ENCODE data around the gene TBXA2R. TPM values are rescaled to one million over a fixed set of nuclear protein-coding genes. Genes with fewer than 3 reads are reported as not detected.
A peak's percentile ranks its signal among the peaks of the same experiment; 100 is the strongest.
"Not testable (repeated sequence)": the region's sequence is repeated elsewhere in the genome, so short reads cannot be mapped to it uniquely, and the experiment has no call there.

TBXA2R gene
- total RNA-seq, 4 donors from 2014 or later: 0.20 to 4.2 (median 0.90) TPM

DNA sequence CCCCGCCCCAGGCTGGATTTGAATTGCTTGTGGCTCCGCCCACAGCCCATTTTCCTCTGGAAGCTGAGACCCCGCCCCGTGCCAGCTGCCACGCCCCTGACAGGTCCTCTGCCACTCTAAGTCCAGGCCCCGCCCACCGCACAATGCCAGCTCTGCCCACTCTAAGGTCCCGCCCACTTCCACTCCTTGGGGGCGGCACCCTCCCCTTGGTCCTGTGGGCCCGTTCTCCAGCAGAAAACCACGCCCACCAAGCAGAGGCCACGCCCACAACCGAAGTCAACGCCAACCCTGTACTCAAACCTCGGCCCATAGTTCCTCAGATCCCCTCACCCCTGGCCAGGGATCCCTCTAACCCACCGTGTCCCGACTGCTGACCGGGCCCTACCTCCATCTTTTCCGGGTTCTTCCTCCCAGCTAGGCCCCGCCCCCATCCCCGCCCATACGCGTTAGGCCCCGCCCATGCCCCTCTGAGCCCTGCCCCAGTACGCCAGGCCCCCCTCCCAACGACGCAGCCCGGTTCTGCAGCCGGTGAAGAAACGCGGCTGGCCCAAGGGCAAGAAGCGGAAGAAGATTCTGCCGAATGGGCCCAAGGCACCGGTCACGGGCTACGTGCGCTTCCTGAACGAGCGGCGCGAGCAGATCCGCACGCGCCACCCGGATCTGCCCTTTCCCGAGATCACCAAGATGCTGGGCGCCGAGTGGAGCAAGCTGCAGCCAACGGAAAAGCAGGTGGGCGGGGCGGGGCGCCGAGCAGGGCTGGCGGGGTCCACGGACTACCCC is 32.6 kb downstream of the TBXA2R start:
- H3K4me3 ChIP-seq (ENCODE audit: low read depth, poor library complexity, severe bottlenecking): no peak overlapping the region
- WGBS, 2 donors: 55 to 63% methylated on average over 54 to 55 of the region's 55 CpGs
- no peak for TF ChIP-seq POLR2A (IDR thresholded peaks at IDR 0.05)
- TF ChIP-seq, protein P1, sequence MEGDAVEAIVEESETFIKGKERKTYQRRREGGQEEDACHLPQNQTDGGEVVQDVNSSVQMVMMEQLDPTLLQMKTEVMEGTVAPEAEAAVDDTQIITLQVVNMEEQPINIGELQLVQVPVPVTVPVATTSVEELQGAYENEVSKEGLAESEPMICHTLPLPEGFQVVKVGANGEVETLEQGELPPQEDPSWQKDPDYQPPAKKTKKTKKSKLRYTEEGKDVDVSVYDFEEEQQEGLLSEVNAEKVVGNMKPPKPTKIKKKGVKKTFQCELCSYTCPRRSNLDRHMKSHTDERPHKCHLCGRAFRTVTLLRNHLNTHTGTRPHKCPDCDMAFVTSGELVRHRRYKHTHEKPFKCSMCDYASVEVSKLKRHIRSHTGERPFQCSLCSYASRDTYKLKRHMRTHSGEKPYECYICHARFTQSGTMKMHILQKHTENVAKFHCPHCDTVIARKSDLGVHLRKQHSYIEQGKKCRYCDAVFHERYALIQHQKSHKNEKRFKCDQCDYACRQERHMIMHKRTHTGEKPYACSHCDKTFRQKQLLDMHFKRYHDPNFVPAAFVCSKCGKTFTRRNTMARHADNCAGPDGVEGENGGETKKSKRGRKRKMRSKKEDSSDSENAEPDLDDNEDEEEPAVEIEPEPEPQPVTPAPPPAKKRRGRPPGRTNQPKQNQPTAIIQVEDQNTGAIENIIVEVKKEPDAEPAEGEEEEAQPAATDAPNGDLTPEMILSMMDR (IDR thresholded peaks at IDR 0.05): no peak
- intact Hi-C loops (cut with DNase I; ENCODE audit: low total_unique reads): no loop called here
- peak; percentile 89 to 96 for DNase-seq (ENCODE audit: low spot score in 2 of 2)

DNA sequence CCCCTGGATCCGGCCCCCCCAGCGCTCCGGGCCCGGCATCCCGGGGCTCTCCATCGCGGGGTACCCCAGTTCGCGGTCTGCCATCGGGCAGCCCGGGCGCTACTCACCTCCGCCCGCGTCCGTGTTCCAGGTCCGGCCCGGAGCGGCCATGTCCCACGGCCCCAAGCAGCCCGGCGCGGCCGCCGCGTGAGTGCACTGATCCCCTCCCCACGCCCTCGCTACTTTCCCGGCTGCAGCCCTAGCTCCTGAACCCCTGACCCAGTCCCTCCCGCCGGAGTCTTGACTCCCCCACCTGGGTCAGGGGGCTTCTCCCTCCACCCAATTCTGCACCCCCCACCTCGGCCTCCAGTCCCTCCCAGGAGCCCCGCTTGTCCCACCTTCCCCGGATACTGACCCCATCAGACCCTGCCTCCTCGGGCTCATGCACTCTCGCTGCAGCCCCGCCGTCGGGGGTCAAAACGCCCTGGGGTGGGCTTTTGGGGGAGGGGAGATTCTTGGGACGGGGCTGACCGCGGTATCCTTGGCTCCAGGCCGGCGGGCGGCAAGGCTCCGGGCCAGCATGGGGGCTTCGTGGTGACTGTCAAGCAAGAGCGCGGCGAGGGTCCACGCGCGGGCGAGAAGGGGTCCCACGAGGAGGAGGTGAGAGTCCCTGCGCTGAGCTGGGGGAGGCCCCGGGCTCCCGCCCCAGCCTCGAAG is 33.4 kb downstream of the TBXA2R start:
- WGBS, 2 donors: 1% methylated on average over 35 to 38 of the region's 60 CpGs
- peak overlapping the region; percentile 84 for H3K4me3 ChIP-seq (ENCODE audit: low read depth, poor library complexity, severe bottlenecking)
- no peak for DNase-seq (ENCODE audit: low spot score in 2 of 2)
- intact Hi-C loops (cut with DNase I; ENCODE audit: low total_unique reads): no loop called here
- TF ChIP-seq, protein P1 (IDR thresholded peaks at IDR 0.05): no peak
- no peak for TF ChIP-seq POLR2A (IDR thresholded peaks at IDR 0.05)

DNA sequence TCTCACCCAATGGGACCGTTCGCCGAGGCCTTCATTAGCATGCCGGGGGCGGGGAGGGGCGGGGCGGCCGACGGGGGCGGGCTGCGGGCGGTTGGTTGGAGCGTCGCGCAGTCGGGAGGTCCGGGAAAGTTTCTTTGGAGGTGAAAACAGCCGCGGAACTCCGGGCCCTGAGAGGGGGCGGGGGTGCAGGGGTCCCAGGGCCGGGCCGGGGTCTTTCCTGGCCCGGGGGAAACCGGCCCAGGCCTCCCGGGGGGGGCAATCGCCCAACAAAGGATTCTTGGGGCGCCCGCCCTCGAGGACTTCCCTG is 33.9 kb downstream of the TBXA2R start, which contains the start of gene HMG20B:
Gene HMG20B, plus strand, starts transcription at position 90 of the 307 bp plus-strand sequence. CDS start 366 bp downstream, outside the sequence.
- H3K4me3 ChIP-seq (ENCODE audit: low read depth, poor library complexity, severe bottlenecking): peak within 1 kb of the TSS; percentile 84
- 0% methylated on average over 2 to 13 of the region's 30 CpGs for WGBS, 2 donors
- TF ChIP-seq POLR2A (IDR thresholded peaks at IDR 0.05): no peak
- DNase-seq (ENCODE audit: low spot score in 2 of 2): no peak
- intact Hi-C loops (cut with DNase I; ENCODE audit: low total_unique reads): no loop called here

DNA sequence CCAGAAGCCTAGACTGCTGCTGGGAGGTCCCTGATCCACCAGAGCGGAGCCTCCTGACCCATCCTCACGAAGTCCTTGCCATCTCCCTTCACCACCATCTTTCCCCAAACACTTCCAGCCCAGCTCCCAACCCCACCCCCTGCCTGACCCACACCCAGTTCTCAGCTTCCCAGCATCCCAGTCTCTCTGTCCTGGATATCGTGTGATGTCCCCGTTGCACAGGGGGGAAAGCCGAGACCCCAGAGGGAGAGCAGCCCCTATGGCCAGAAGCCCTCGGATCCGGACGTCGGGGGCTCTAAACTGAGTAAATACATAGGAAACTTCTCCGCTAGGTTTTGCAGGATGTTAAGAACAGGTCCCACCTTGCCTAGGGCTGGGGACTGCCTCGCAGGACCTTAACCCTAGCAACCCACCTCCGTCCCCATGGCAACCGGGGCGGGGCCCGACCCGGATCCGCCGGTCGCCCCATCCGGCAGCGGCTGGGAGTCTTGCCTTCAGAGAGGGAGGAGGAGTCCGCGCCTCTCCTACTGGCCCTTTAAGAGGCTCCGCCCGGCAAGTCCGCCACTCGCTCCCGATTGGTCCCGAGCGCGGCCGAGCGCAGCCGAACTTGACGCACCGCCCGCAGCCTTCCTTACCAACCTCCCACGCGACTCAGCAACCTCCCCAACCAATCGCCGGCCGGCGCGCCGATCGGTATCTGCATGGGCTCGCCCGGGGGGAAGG is 34.4 kb downstream of the TBXA2R start:
- intact Hi-C loops (cut with DNase I; ENCODE audit: low total_unique reads): no loop called here
- WGBS, 2 donors: 1 to 5% methylated on average over 10 to 29 of the region's 48 CpGs
- H3K4me3 ChIP-seq (ENCODE audit: low read depth, poor library complexity, severe bottlenecking): no peak overlapping the region
- no peak for TF ChIP-seq POLR2A (IDR thresholded peaks at IDR 0.05)
- TF ChIP-seq, protein P1 (IDR thresholded peaks at IDR 0.05): no peak
- peak; percentile 100 for DNase-seq (ENCODE audit: low spot score in 2 of 2)

DNA sequence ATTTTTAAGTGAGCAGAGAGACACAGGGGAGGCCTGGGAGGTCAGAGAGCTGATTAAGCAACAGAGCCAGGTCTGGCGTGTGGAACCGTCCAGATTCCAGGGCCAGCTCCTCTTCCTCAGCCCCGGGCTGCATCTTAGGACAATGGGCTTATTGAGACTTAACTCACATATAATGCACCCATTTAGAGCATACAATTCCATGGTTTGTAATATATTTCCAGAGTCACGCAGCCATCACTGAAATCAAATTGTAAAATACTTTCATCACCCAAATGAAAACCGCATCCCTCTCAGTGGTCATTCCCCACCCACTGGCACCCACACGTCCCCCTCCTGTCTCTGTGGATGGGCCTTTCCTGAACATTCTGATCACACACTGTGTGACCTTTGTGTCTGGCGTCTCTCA is 36.1 kb downstream of the TBXA2R start:
- no peak overlapping the region for H3K4me3 ChIP-seq (ENCODE audit: low read depth, poor library complexity, severe bottlenecking)
- 76 to 79% methylated on average over 7 of the region's 7 CpGs for WGBS, 2 donors
- DNase-seq (ENCODE audit: low spot score in 2 of 2): no peak
- intact Hi-C loops (cut with DNase I; ENCODE audit: low total_unique reads): no loop called here
- TF ChIP-seq, protein P1 (IDR thresholded peaks at IDR 0.05): no peak
- no peak for TF ChIP-seq POLR2A (IDR thresholded peaks at IDR 0.05)

DNA sequence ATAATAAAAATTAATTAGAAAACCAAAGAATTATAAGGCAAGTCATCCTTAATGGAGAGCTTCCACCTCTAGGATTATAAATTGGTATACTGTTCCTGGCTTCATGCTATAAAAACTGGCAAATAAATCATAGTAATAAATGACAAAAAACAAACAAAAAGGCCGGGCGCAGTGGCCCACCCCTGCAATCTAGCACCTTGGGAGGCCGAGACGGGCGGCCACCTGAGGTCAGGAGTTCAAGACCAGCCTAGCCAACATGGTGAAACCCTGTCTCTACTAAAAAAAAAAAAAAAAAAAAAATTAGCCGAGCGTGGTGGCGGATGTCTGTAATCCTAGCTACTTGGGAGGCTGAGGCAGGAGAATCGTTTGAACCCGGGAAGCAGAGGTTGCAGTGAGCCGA is 36.6 kb downstream of the TBXA2R start:
- DNase-seq (ENCODE audit: low spot score in 2 of 2); H3K4me3 ChIP-seq (ENCODE audit: low read depth, poor library complexity, severe bottlenecking); intact Hi-C loops (cut with DNase I; ENCODE audit: low total_unique reads): not testable (repeated sequence)
- 80 to 83% methylated on average over 11 of the region's 11 CpGs for WGBS, 2 donors
